C4-2B (cell line): ENCODE data around the gene LACTBL1.
"Not testable (repeated sequence)": the region's sequence is repeated elsewhere in the genome, so short reads cannot be mapped to it uniquely, and the experiment has no call there.

ENCODE experiments used
- ZFX ChIP-seq: fragments of 450-650 bp; IDR thresholded peaks from 2 replicates; pipeline ENCODE4 v1.6.1; 2017
- TF ChIP-seq, protein P1 (sequence below): fragments of 450-650 bp; conservative IDR thresholded peaks from 2 replicates; pipeline ENCODE4 v1.5.1; 2017; ENCODE audit warnings: mild to moderate bottlenecking

DNA sequence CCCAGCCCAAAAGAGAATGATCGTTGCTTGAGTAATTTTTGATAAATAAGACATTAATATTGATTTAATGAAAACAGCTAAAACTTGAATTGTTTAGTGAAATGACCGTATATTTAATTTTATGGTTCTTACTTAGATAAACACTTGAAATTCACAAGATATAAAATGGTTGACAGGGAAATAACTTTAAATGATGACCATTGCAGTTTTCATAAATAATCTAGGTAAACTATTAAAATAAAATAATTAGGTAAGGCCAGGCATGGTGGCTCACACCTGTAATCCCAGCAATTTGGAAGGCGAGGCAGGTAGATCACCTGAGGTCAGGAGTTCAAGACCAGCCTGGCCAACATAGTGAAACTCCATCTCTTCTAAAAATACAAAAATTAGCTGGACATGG lies 19.7 kb upstream of the LACTBL1 start:
- TF ChIP-seq, protein P1, sequence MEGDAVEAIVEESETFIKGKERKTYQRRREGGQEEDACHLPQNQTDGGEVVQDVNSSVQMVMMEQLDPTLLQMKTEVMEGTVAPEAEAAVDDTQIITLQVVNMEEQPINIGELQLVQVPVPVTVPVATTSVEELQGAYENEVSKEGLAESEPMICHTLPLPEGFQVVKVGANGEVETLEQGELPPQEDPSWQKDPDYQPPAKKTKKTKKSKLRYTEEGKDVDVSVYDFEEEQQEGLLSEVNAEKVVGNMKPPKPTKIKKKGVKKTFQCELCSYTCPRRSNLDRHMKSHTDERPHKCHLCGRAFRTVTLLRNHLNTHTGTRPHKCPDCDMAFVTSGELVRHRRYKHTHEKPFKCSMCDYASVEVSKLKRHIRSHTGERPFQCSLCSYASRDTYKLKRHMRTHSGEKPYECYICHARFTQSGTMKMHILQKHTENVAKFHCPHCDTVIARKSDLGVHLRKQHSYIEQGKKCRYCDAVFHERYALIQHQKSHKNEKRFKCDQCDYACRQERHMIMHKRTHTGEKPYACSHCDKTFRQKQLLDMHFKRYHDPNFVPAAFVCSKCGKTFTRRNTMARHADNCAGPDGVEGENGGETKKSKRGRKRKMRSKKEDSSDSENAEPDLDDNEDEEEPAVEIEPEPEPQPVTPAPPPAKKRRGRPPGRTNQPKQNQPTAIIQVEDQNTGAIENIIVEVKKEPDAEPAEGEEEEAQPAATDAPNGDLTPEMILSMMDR: not testable (repeated sequence)
- not testable (repeated sequence) for TF ChIP-seq ZFX
